Ishikawa (cell line): ENCODE data around the gene CCDC192.

Experiments
- CEBPB ChIP-seq: IDR thresholded peaks from 2 replicates; pipeline ENCODE4 v1.6.1; 2012
- CREB1 ChIP-seq: IDR thresholded peaks from 2 replicates; pipeline ENCODE4 v1.6.1; 2012; ENCODE audit warnings: low read depth
- EGR1 ChIP-seq: IDR thresholded peaks from 2 replicates; pipeline ENCODE4 v1.6.1; 2012
- EP300 ChIP-seq: IDR thresholded peaks from 2 replicates; pipeline ENCODE4 v1.6.1; 2012; ENCODE audit warnings: borderline replicate concordance
- NFIC ChIP-seq: IDR thresholded peaks from 2 replicates; pipeline ENCODE4 v1.6.1; 2012
- RAD21 ChIP-seq: IDR thresholded peaks from 2 replicates; pipeline ENCODE4 v1.6.1; 2012; ENCODE audit warnings: low read depth
- REST ChIP-seq: IDR thresholded peaks from 2 replicates; pipeline ENCODE4 v1.6.1; 2012; ENCODE audit warnings: low read depth, mild to moderate bottlenecking
- TEAD4 ChIP-seq: IDR thresholded peaks from 2 replicates; pipeline ENCODE4 v1.6.1; 2012
- USF1 ChIP-seq: IDR thresholded peaks from 2 replicates; pipeline ENCODE4 v1.6.1; 2012
- YY1 ChIP-seq: IDR thresholded peaks from 2 replicates; pipeline ENCODE4 v1.6.1; 2012; ENCODE audit warnings: low read depth

- no peak for TF ChIP-seq EGR1
- no peak for TF ChIP-seq CREB1
- TF ChIP-seq USF1: no peak
- TF ChIP-seq TEAD4: no peak
- no peak for TF ChIP-seq RAD21
- no peak for TF ChIP-seq REST
- no peak for TF ChIP-seq NFIC
- no peak for TF ChIP-seq CEBPB
- no peak for TF ChIP-seq YY1
- no peak for TF ChIP-seq EP300
Measured at GRCh38 chr5:127824126-127824525, 120.9 kb downstream of the CCDC192 start.
